Left lung (tissue), 10 donors: ENCODE data around the gene SLC38A6. TPM values are rescaled to one million over a fixed set of nuclear protein-coding genes. Genes with fewer than 3 reads are reported as not detected.

Experiments
- ATAC-seq: fragments of 200-7000 bp; cut with Tn5 transposase; one replicate; pipeline ENCODE4 v1.9.1; 2020; ENCODE audit warnings: moderate library complexity
- DNase-seq, 4 donors: peaks; one replicate each; pipeline ENCODE4 v3.0.0-alpha.2; 2013 to 2020
- H3K27ac ChIP-seq, 2 donors: fragments of 200-600 bp; sonication (generic) in 1 of 2; one replicate each; pipeline versions ENCODE4 v1.5.0 to v1.8.0; 2020 to 2021
- H3K27me3 ChIP-seq, 2 donors: fragments of 200-600 bp; sonication (generic) in 1 of 2; one replicate each; pipeline versions ENCODE4 v1.5.0 to v1.8.0; 2020 to 2021
- H3K36me3 ChIP-seq, 2 donors: fragments of 200-600 bp; sonication (generic) in 1 of 2; one replicate each; pipeline versions ENCODE4 v1.5.0 to v1.8.0; 2020 to 2021
- H3K4me1 ChIP-seq, 2 donors: fragments of 200-600 bp; one replicate each; pipeline ENCODE4 v1.8.0; 2021
- H3K4me3 ChIP-seq, 2 donors: fragments of 200-600 bp; sonication (generic) in 1 of 2; one replicate each; pipeline versions ENCODE4 v1.5.0 to v1.8.0; 2020 to 2021; ENCODE audit warnings: mild to moderate bottlenecking in 1 of 2
- H3K9me3 ChIP-seq, 2 donors: fragments of 200-600 bp; sonication (generic) in 1 of 2; one replicate each; pipeline versions ENCODE4 v1.5.0 to v1.8.0; 2020 to 2021
- intact Hi-C, 2 donors: fragments of 100-400 bp; cut with DNase I; formaldehyde crosslinking; loops; one replicate each; pipeline versions ENCODE4 v1.11.2 to v1.14.2; 2022
- polyA plus RNA-seq, 6 donors: library from polyadenylated mRNA; unstranded; fragments of 120-200 nt; gene quantifications; one replicate each; pipeline ENCODE4 v1.2.1, GENCODE V29; 2013; ENCODE audit not compliant: insufficient read length in 6 of 6
- total RNA-seq, 2 donors: library from RNA; stranded (reverse); fragmentation: NEBNext Ultra II Directional; extraction: Animal tissue kit (Norgen Biotek cat#: 25700); gene quantifications; one replicate each; pipeline ENCODE4 v1.2.1, GENCODE V29; 2021
- TF ChIP-seq, protein P1 (sequence below), 2 donors: fragments of 200-600 bp; sonication (generic) in 1 of 2; IDR thresholded peaks; one replicate each; pipeline versions ENCODE4 v1.5.0 to v1.8.0; 2021; ENCODE audit warnings: antibody characterized with exemption in 2 of 2
- donor health status: DM: no; HTN: yes; CAD: no.
- donor health status: DM: no; HTN: no; CAD: no.

Gene SLC38A6
- total and polyA plus RNA-seq, 8 donors, result 22.4 to 35.2 (median 27.6) TPM

DNA sequence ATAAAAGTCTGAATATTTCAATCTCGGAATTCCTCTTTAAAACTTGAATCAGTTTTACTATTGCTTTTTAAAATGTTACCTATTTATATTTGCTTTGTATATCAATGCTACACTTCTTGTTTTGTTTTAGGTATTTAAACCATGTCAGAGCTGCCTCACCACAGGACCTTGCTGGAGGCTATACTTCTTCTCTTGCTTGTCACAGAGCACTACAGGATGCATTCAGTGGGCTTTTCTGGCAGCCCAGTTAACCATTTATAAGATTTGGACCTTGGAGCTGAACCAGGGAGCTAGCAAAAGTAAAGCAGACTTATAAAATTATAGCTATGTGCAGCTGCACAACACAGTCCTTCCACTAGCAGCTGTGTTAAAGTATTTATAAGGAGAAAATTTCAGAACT, 12.9 kb upstream of the SLC38A6 start:
- intact Hi-C loops, result no loop called here

DNA sequence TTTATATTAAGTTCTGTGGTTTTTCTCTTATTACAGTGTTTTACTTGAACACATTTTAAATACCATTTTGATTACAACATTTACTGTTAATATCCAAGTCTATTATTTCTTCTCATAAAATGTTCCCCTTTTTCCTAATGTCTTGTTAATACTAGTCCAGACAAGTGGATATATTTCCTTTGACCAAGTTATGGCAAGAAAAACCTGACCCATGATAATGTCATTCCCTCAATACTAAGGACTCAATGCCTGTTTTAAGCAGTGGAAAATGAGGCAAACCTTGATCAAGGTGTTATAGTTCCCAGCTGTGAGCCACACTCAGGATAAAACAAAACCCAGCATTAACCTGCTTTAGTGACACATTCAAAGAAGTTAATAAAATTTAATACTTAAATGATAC, 12.4 kb upstream of the SLC38A6 start:
- Histone ChIP-seq H3K4me1 (no peaks in the 10 kb centered on the region), H3K36me3 (no peaks in the 10 kb centered on the region), H3K27me3 (no peaks in the 10 kb centered on the region), H3K9me3 (no peaks in the 10 kb centered on the region), H3K27ac (no peak overlapping the region), H3K4me3 (no peak overlapping the region)
- intact Hi-C loops, result no loop called here
- no peak for DNase-seq
- ATAC-seq, result no peak
- TF ChIP-seq, protein P1, sequence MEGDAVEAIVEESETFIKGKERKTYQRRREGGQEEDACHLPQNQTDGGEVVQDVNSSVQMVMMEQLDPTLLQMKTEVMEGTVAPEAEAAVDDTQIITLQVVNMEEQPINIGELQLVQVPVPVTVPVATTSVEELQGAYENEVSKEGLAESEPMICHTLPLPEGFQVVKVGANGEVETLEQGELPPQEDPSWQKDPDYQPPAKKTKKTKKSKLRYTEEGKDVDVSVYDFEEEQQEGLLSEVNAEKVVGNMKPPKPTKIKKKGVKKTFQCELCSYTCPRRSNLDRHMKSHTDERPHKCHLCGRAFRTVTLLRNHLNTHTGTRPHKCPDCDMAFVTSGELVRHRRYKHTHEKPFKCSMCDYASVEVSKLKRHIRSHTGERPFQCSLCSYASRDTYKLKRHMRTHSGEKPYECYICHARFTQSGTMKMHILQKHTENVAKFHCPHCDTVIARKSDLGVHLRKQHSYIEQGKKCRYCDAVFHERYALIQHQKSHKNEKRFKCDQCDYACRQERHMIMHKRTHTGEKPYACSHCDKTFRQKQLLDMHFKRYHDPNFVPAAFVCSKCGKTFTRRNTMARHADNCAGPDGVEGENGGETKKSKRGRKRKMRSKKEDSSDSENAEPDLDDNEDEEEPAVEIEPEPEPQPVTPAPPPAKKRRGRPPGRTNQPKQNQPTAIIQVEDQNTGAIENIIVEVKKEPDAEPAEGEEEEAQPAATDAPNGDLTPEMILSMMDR (IDR thresholded peaks at IDR 0.05), result no peak

More for the DNA sequence above, 12.9 kb upstream of the SLC38A6 start:
- TF ChIP-seq, protein P1 (IDR thresholded peaks at IDR 0.05), result no peak
- ATAC-seq (no peak), DNase-seq (no peak)
- Histone ChIP-seq H3K4me3 (no peak overlapping the region), H3K36me3 (no peaks in the 10 kb centered on the region), H3K4me1 (no peaks in the 10 kb centered on the region), H3K27ac (no peak overlapping the region), H3K9me3 (no peaks in the 10 kb centered on the region), H3K27me3 (no peaks in the 10 kb centered on the region)

DNA sequence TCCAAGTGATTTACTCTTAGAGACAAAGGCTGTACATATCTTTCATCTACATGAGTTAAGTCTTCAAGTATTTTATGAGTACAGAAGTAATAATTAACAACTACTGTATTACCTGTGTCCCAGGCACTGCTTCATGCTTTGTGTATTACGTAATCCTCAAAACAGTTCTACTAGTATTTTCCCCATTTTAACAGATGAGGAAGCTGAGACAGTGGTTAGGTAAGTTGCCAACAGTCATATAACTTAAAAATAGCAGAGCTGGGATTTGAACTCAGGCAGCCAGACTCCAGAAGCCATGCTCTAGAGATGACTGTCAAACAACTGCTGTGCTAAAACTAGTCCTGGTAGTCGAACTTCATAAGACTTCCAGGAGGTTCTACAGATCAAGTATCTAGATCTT, 10.9 kb upstream of the SLC38A6 start:
- ATAC-seq (no peak), DNase-seq (no peak)
- intact Hi-C loops, result no loop called here
- no peaks in the 10 kb centered on the region for H3K27me3 ChIP-seq
- H3K4me3 ChIP-seq, result no peak overlapping the region
- H3K4me1 ChIP-seq, result no peaks in the 10 kb centered on the region
- TF ChIP-seq, protein P1 (IDR thresholded peaks at IDR 0.05), result no peak
- H3K36me3 ChIP-seq, result no peaks in the 10 kb centered on the region
- H3K27ac ChIP-seq, result no peak overlapping the region
- H3K9me3 ChIP-seq, result no peaks in the 10 kb centered on the region

DNA sequence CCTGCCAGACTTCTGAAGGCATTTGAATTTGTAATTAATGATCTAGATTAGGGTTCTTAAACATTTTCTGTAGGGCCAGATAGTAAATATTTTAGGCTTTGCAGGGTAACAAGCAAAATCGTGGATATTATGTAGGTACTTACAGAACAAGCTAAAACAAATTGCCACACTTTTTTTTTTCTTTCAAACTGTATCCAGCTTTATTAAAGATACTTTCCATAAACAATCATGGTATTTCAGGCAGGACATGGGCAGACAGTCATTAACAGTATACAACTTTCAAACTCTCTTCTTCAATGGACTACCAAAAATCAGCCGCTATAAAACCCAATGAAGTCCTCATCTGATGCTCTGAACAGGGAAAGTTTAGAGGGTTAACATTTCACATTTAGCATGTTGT, 9.8 kb upstream of the SLC38A6 start:
- intact Hi-C loops, result no loop called here
- ATAC-seq, result no peak

DNA sequence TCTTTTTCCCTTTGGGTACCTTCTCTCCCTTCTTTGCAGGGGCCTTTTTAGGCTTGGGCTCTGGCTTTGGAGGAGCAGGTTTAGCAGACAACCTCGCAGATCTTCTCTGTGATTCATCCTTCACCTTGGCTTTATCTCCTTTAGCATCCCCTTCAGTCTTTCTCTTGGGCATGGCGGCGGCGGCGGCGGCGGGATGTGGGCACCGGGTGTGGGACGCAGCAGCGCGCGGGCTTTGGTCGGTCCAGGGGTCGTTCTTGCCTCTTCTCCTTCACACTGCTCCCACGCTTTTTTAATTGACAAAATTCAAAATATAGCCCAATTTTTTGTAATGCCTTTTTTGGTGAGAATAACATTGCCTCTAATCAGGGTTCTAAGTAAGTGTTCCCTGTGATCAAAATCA, 8.8 kb upstream of the SLC38A6 start:
- no peak for ATAC-seq
- peak in 1 of 4 donors; percentile 67 for DNase-seq
- Histone ChIP-seq H3K27ac (no peak overlapping the region), H3K4me1 (no peaks in the 10 kb centered on the region), H3K27me3 (no peaks in the 10 kb centered on the region), H3K4me3 (no peak overlapping the region), H3K9me3 (no peaks in the 10 kb centered on the region), H3K36me3 (no peaks in the 10 kb centered on the region)
- intact Hi-C loops, result no loop called here
- TF ChIP-seq, protein P1 (IDR thresholded peaks at IDR 0.05), result no peak

More for the DNA sequence above, 9.8 kb upstream of the SLC38A6 start:
- no peaks in the 10 kb centered on the region for H3K4me1 ChIP-seq
- no peaks in the 10 kb centered on the region for H3K36me3 ChIP-seq
- no peaks in the 10 kb centered on the region for H3K9me3 ChIP-seq
- no peak overlapping the region for H3K4me3 ChIP-seq
- TF ChIP-seq, protein P1 (IDR thresholded peaks at IDR 0.05), result no peak
- no peak overlapping the region for H3K27ac ChIP-seq
- H3K27me3 ChIP-seq, result no peaks in the 10 kb centered on the region
- DNase-seq, result no peak
